Thymus (tissue), 11 donors: ENCODE measurements around the gene TANGO6. TPM values are rescaled to one million over a fixed set of nuclear protein-coding genes. Genes with fewer than 3 reads are reported as not detected.

Experiments
- DNase-seq, 9 donors: peaks; one replicate each; pipeline ENCODE4 v3.0.0-alpha.2; 2013; ENCODE audit warnings: low spot score in 9 of 9, low read depth in 6 of 9, missing footprints in 1 of 9
- H3K27ac ChIP-seq, 2 donors: one replicate each; pipeline ENCODE4 v1.5.1; 2013; ENCODE audit warnings: control low read depth in 1 of 2, low read depth in 1 of 2, low read length in 1 of 2, mild to moderate bottlenecking in 1 of 2, moderate library complexity in 1 of 2
- H3K27me3 ChIP-seq, 2 donors: one replicate each; pipeline ENCODE4 v1.5.1; 2013; ENCODE audit warnings: low read length in 1 of 2; ENCODE audit not compliant: control insufficient read depth in 2 of 2, insufficient read depth in 1 of 2
- H3K36me3 ChIP-seq, 2 donors: one replicate each; pipeline ENCODE4 v1.5.1; 2013; ENCODE audit warnings: low read length in 1 of 2, mild to moderate bottlenecking in 1 of 2, moderate library complexity in 1 of 2; ENCODE audit not compliant: control insufficient read depth in 2 of 2, insufficient read depth in 2 of 2
- H3K4me1 ChIP-seq, 2 donors: one replicate each; pipeline ENCODE4 v1.5.1; 2013; ENCODE audit warnings: low read length in 2 of 2; ENCODE audit not compliant: control insufficient read depth in 2 of 2, insufficient read depth in 2 of 2
- H3K4me3 ChIP-seq, 2 donors: one replicate each; pipeline ENCODE4 v1.5.1; 2013; ENCODE audit warnings: low read length in 2 of 2, control low read depth in 1 of 2, mild to moderate bottlenecking in 1 of 2
- H3K9me3 ChIP-seq, 2 donors: one replicate each; pipeline ENCODE4 v1.5.1; 2013; ENCODE audit warnings: low read length in 1 of 2, mild to moderate bottlenecking in 1 of 2; ENCODE audit not compliant: control insufficient read depth in 2 of 2, insufficient read depth in 1 of 2
- WGBS: extraction: QIAGEN DNeasy Blood & Tissue Kit; methylation state at CpG from one replicate; pipeline ENCODE4 v1.1.7; 2013; 5-methylcytosine and 5-hydroxymethylcytosine counted together
- polyA plus RNA-seq: library from polyadenylated mRNA; stranded (reverse); fragments of 200-250 nt; gene quantifications from one replicate; pipeline ENCODE4 v1.2.3, GENCODE V29; 2013
- total RNA-seq: library from RNA; stranded (reverse); fragments of 120-200 nt; gene quantifications from one replicate; pipeline ENCODE4 v1.2.4, GENCODE V29; 2013
- donor health status: healthy.

TANGO6 gene
- total and polyA plus RNA-seq, 2 donors = 3.2 to 9.1 TPM

DNA sequence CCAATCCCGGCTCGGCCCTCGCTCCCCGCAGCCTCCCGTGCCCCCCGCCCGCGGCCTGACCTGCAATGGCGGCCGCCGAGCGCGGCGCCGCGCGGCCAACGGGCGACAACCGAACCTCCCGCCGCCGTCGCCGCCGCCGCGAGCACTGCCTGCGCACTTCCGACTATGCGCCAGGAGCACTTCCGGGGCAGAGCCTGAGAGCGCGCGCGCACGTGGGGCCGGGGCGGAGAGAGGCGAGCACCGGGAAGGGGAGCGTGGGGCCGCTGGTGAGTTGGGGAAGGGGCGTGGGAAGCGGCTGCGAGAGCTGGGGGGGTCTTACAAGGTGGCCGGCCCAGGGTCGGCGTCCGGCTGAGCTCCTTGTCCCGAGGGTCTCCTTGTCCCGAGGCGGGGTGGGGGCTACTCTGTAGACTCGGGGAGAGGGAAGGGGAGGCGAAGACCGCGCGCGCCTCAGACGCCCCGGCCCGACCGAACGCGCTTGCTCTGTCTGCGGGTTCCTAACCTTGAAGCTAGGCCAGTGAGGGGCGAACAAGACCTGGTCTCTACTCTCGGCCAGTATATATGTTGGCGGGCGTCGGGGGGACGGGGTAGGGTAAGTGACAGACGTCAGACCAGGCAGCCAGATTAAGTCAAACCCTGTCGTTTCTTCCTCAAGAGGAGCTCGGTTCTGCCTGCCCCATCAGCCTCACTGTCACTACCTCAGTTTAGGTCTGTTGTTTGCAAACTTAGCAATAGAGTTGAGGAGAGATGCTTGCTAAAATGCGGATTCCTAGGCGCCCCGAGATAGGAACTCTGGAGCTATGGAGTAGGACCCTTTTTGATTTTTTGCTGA is 289.3 kb downstream of the TANGO6 start, which contains the start of the genes CHTF8 and UTP4:
TSS of gene CHTF8 (minus strand) at position 165 of the 829 bp plus-strand sequence. CDS start 11,130 bp downstream, outside the sequence.
TSS of gene UTP4 (plus strand) at position 226 of the 829 bp plus-strand sequence. CDS start 811 bp downstream, outside the sequence.
- Histone ChIP-seq H3K9me3 (no peaks in the 10 kb centered on the region), H3K36me3 (peaks cover 0 to 25% of the 10 kb centered on the region in 2 donors), H3K4me1 (peaks cover 11 to 13% of the 10 kb centered on the region in 2 donors), H3K4me3 (peak within 1 kb of the TSS; percentile 97 to 98), H3K27ac (peak within 1 kb of the TSS; percentile 85 to 95), H3K27me3 (no peaks in the 10 kb centered on the region)
- peak in 8 of 9 donors; percentile 65 to 89 (median 73) for DNase-seq
- WGBS = under 1% methylated on average over 78 of the region's 78 CpGs

- no peaks in the 10 kb centered on the region for H3K9me3 ChIP-seq
- peak overlapping the region; percentile 72 to 97 for H3K4me3 ChIP-seq
- no peak for DNase-seq
- H3K27me3 ChIP-seq = no peaks in the 10 kb centered on the region
- H3K36me3 ChIP-seq = peaks cover 3 to 26% of the 10 kb centered on the region in 2 donors
- peak overlapping the region in 1 of 2 donors; percentile 20 for H3K27ac ChIP-seq
- 72% methylated on average over 5 of the region's 5 CpGs for WGBS
- H3K4me1 ChIP-seq = peaks cover 11 to 13% of the 10 kb centered on the region in 2 donors
These were observed 290.1 kb downstream of the TANGO6 start for GRCh38 chr16:69133373-69133954.

Other genes starting within 250 kb of the TANGO6 start
- gene CDH3, start 198.2 kb upstream of the TANGO6 start, total RNA-seq = 45.6 TPM
- 47.5 TPM for gene CDH3, start 198.2 kb upstream of the TANGO6 start, polyA plus RNA-seq
- gene CDH1, start 106.2 kb upstream of the TANGO6 start, total RNA-seq = 30.9 TPM
- gene CDH1, start 106.2 kb upstream of the TANGO6 start, polyA plus RNA-seq = 70.4 TPM